HG02981 (cell line): ENCODE data around the gene DUSP8.
"Not testable (repeated sequence)": the region's sequence is repeated elsewhere in the genome, so short reads cannot be mapped to it uniquely, and the experiment has no call there.

Experiments used
- ATAC-seq: cut with Tn5 transposase; IDR thresholded peaks from one replicate; pipeline ENCODE4 v1.9.1; 2021; ENCODE audit warnings: mild to moderate bottlenecking, moderate library complexity; ENCODE audit not compliant: unreplicated experiment

DUSP8 gene, protein sequence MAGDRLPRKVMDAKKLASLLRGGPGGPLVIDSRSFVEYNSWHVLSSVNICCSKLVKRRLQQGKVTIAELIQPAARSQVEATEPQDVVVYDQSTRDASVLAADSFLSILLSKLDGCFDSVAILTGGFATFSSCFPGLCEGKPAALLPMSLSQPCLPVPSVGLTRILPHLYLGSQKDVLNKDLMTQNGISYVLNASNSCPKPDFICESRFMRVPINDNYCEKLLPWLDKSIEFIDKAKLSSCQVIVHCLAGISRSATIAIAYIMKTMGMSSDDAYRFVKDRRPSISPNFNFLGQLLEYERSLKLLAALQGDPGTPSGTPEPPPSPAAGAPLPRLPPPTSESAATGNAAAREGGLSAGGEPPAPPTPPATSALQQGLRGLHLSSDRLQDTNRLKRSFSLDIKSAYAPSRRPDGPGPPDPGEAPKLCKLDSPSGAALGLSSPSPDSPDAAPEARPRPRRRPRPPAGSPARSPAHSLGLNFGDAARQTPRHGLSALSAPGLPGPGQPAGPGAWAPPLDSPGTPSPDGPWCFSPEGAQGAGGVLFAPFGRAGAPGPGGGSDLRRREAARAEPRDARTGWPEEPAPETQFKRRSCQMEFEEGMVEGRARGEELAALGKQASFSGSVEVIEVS

DNA sequence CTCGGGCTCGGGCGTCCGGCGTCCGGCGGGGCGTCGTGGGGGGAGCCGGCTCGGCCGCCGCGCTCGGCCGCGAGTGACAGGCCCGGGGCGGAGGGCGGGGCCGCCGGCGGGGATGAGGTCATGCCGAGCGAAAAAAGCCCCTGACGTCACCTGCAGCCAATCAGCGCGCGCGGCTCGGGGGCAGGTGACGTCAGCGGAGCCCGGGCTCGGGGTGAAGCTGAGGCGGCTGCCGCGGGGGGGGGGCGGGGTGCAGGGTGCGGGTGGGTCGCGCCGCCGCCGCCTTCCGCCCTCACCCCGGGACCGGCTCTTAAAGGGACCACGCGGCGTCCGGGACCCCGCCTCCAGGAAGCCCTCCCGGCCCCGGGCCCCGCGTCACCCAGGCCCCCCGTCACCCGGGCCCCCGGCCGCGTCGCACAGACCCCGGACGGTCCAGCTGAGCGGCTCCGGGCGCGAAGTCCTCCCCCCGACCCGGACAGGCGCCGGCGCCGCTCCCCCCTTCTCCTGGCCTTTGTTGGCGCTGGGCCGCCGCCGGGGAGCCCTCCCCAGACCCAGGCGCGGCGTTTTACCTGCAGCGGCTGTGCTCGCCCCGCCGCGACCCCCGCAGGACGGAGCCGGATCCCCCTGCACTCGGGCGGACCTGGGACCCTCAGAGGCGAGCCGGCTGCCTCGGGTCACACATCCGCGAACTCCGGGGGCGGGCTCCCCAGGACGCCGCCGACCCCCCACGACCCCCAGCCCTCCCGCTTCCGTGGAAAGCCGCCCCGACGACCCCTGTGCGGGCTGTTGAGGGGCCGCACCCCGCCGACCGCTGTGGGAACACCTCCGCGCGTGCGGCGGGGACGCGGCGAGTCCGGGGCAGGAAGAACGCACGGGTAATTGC is at the start of gene DUSP8:
Gene DUSP8 (minus strand): TSS at position 75 of the 880 bp plus-strand sequence. CDS start 6,445 bp downstream, outside the sequence.
- peak; percentile 66 for ATAC-seq

DNA sequence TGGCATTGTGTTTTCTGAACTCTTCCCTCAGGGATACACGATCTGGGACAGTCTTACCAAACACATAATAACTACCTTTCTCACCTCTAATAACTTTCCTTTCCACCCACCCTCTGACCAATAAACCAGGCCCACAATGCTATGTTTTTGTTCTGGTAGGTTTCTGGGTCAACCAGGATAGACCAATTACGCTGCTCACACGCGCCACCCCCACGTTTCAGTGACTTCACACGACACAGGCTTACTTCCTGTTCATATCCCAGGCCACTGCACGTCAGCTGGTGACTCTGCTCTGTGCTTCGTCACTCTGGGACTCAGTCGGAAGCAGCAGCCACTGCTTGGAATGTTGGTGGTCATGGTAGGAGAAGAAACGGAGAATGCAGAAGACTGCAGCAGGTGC is 47.4 kb upstream of the DUSP8 start:
- ATAC-seq, result no peak

DNA sequence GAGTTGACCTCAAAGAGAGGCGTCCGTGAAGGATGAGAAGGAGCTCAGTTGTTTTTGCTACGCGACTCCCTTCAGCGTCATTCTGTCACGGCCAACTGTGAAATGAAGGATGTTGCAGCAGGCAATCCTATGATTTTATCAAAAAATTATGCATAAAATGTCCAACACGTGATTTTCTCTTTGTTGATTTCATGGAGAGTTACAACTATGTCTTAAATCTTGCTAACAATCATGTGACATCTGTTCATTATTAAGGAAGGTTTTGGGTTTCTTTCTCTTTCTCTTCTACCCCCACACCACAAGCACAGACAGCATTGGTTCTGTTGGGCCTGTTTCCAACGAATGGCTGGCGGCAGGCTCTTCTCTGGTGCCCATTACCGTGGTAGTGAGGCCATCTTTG is 46.2 kb upstream of the DUSP8 start:
- ATAC-seq, result no peak

DNA sequence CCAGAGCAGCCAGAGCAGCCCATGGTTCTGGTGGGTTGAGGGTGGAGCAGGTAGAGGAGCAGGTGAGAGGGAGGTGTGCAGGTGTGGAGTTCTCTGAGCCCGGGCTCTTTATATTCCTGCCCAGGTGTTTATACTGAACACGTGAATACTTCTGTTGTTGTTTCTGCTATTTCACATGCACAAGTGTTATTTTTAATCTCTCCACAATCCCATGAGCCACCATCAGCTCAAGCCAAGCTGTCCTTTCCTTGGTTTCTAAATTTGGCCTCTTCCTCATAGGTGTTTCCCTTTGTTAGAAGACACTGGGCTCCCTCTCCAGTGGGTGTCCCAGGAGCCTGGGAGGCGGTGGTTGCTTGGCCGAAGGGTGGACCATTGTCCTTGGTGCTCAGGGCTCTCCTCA is 36.3 kb upstream of the DUSP8 start, which contains the start of gene KRTAP5-3:
Gene KRTAP5-3 (minus strand): TSS at position 101 of the 400 bp plus-strand sequence. CDS start 78 bp downstream, at position 23.
- no peak for ATAC-seq

DNA sequence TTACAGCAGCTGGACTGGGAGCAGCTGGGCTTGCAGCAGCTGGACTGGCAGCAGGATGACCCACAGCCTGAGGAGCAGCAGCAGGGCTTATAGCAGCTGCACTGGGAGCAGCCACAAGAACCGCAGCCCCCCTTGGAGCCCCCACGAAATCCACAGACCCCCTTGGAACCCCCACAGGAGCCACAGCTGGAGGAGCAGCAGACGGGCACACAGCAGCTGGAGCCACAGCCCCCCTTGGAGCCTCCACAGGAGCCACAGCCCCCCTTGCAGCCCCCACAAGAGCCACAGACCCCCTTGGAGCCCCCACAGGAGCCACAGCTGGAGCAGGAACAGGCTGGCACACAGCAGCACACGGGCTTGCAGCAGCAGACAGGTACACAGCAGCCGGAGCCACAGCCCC is 35.8 kb upstream of the DUSP8 start:
- not testable (repeated sequence) for ATAC-seq

DNA sequence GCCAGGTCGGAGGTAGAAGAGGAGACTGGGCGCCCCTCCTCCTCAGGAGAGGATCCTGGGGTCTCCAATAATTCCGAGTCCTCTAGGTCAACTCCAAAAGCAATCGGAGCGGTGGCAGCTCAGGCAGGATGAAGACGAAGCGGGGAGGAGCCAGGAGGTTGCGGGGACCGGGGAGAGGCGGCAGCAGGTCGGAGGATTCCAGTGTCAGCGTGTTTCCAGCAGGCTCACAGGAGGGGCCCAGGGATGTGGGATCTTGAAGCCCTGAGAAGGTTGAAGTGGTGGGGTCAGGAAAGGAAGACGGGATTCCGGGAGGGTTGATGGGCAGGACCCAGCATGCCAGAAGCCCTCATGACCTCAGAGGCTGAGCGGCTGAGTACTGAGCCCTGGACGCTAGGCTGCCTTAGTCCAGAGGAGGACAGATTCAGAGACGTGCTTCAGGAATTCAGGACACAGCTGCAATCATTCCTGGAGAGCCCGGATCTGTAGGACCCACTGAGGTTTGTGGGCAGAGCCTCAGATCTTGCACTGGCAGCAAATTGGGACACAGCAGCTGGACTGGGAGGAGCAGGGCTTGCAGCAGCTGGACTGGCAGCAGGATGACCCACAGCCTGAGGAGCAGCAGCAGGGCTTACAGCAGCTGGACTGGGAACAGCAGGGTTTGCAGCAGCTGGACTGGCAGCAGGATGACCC is 35.2 kb upstream of the DUSP8 start:
- not testable (repeated sequence) for ATAC-seq

DNA sequence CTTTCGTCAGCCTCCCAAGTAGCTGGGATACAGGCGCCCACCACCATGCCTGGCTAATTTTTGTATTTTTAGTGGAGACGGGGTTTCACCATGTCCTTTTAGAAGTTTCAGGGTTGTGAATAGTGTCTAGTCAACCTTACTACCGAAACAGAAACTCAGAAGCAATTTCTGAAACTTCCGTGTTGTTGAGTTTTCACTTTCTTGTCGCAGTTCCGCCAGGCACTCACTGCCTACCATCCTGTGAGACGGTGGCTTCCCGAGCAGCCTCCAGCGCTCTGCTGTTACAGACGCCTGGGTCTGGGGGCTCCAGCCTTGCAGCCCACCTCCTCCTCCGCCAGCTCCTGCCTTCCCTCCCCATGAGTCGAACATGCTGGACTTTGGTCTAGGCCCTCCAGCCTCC is 33.9 kb upstream of the DUSP8 start:
- not testable (repeated sequence) for ATAC-seq

DNA sequence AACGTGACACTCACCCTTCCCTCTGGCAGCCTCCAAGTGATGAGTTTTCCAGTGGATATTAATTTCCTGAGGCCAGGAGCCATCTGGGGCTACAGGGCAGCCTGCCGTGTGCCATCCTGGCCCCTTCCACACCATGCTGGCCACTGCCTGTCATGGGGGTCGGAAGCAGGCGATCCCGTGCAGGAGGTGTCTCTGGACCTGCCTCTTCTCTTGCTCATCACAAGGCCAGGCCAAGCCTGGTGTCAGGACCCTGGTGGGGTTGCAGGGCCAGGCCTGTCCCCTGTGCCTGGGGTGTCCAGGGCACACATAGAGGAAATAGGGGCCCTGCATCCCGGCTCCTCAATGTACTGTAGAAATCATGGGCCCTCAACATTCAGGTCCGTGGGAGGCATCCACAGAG is 32.6 kb upstream of the DUSP8 start:
- ATAC-seq, result no peak

DNA sequence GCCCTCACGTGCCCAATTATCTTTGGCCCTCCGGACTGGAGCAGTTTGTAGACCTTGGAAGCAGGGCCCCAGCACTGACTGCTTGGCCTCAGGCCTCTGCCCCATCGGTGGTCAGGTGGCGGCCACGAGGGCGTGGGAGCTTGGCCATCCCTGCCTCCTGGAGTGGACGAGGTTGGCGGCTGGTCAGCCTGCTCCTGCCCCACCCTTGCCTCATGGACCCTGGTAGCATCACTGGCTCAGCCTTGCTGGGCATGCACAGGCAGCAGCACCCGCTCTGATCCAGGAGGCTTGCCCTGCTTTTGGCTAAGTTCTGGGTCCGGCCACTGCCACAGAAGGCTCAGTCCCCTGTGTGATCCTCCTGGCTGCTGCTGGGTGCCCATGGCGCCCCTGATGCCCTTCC is 32.1 kb upstream of the DUSP8 start:
- no peak for ATAC-seq

DNA sequence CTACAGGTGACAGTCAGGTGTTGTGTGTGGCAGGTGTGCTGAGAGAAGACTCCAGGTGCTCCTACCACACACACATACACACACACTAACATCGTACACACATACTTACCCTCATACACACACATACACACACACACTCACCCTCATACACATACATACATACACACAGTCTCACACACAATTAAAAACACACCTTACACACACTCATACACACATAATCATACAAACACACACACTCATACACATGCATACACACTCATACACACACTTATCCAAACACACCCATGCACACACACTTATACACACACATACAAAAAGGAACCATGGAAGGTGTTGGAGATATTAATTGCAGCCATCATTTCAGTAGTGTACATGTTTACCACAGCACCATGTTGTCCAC is 31.6 kb upstream of the DUSP8 start:
- no peak for ATAC-seq

DNA sequence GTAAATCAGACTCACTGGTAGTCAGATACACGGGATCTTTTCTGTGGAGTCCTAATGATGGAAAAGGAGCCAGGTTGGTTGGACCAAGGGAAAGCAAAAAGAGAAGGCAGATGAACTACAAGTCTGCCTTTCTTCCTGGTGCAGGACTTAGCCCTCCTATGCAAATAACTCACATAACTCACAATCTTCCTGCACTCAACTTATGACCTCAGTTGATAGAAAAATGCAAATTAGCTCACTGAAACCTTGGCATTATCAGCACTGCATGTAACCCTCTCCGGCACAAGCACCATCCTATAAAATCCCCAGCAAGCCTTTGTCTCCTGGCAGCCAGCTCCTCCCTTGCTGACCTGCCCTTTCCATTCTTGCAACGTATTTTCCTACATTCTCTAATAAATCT is 29.6 kb upstream of the DUSP8 start:
- not testable (repeated sequence) for ATAC-seq

DNA sequence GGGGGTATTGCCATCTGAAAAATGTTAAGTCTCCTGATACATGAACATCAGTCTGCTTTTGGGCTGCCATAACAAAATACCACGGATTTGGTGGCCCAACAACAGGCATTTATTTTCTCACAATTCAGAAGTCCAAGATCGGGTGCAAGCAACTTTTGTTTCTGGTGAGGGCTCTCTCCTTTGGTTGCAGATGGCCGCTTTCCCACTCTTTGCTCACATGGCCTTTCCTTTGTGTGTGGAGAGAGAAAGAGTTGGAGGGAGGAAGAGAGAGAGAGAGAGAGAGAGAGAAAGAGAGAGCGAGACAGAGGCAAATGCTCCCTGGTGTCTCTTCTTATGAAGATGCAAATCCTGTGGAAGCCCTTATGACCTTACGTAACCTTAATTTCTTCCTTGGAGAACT is 28.6 kb upstream of the DUSP8 start:
- ATAC-seq, result no peak

DNA sequence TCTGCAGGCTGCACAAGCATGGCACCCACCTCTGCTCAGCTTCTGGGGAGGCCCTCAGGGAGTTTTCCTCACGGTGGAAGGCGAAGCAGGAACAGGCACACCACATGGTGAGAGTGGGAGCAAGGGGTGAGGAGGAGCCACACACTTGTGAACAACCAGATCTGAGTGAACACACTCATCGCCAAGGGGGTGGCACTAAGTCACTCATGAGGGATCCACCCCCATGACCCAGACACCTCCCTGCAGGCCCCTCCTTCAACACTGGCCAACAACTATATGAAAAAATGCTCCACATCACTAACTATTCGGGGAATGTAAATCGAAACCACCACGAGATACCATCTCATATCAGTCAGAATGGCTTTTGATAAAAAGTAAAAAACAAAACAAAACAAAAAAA is 26.7 kb upstream of the DUSP8 start:
- ATAC-seq, result no peak

DNA sequence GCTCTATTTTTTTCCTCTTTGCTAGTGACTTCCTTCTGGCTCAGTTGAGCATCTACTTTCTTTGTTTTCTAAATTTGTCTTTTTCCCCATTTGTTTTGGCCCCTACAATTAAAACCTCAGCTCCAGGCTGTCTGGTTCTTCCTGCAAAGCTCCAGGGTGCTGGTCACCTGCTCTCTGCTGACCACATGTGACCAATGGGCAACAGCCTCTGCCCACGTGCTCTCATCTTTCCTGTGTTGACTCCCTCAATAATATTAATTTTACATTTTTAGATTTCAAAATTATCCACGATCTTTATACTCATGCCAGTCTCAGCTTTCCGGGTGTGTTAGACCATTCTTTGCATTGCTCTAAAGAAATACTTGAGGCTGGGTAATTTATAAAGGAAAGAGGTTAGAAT is 26.3 kb upstream of the DUSP8 start:
- ATAC-seq, result not testable (repeated sequence)

DNA sequence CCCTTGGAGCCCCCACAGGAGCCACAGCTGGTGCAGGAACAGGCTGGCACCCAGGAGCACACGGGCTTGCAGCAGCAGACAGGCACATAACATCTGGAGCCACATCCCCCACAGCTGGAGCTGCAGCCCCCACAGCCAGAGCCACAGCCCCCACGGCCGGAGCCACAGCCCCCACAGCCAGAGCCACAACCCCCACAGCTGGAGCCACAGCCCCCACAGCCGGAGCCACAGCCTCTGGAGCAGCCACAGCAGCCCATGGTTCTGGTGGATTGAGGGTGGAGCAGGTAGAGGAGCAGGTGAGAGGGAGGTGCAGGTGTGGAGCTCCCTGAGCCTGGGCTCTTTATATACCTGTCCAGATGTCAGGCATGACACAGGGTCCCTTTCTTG is 25.9 kb upstream of the DUSP8 start, which contains the start of gene KRTAP5-2:
Gene KRTAP5-2 (minus strand): TSS at position 301 of the 387 bp plus-strand sequence. CDS start 44 bp downstream, at position 257.
- ATAC-seq, result no peak

DNA sequence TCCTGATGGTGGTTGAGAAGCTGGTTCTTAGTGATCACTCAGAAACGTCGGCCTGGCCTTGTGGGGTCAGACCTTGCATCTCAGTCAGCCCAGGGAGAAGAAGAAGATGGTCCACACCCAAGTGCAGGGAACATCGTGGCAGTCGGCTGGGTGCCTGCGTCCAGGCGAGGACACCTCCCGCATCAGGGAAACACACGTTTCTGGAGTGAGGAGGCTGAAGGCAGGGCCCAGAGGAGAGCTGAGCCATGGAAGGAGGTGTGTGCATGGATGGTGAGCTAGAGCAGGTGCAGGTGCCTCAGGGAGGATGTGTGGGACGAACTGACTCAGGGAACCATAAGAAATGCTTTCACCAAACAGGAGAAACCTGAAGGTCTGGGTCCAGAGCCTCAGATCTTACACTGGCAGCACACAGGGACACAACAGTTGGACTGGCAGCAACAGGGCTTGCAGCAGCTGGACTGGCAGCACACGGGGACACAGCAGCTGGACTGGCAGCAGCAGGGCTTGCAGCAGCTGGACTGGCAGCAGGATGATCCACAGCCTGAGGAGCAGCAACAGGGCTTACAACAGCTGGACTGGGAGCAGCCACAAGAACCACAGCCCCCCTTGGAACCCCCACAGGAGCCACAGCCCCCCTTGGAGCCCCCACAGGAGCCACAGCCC is 25.4 kb upstream of the DUSP8 start:
- ATAC-seq, result no peak

DNA sequence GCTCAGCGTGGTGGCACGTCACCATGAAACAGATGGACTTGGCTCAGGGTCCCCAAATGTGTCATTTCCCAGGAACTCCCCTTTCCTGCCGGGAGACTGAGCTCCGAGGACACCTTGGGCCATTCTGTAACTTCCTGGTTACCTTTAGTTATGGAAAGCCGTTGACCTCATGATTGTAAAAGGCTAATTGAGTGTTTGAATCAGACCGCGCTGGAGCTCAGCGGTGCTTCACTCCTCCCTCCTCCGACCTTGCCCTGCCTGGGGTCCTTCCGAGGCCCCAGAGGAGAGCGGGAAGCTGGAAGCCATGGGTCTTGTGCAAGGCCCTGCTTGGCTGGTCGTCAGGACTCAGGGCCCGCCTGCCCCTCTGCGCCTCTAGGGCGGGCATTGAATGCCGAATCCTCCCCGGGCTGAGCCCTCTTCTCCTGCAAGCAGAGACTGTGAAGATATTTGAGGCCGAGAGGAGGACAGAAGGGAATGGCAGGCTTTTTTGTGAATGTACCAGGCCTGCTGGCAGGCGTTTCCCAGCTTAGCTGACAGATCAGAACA is 24.6 kb upstream of the DUSP8 start:
- ATAC-seq, result not testable (repeated sequence)

DNA sequence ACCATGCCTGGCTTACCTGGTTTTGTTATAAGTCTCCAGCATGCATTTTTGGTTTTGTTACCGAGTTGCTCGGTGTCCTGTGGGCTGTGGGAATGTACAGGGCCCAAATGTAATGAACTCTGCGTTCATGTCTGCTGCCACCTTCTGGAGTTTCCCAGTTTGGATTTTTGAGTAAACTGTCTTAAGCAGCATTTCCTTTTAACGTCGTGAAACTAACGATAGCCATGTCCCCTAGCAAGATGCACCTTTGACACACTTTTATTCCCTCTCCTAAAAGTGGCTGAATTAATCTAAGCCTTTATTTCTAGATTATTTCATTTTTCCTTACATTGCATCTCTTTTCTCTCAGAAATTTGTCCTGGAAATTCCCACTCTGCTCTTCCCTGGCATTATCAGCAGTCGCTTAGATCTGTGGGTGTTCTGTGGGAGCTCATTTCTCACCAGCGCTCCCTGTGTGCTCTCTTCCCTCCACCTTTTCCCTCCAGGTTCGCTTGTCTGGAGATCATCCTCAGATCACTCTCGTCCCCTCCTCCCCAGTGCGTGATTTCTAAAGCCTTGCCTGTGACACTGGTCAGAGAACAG is 24.0 kb upstream of the DUSP8 start:
- ATAC-seq, result not testable (repeated sequence)

DNA sequence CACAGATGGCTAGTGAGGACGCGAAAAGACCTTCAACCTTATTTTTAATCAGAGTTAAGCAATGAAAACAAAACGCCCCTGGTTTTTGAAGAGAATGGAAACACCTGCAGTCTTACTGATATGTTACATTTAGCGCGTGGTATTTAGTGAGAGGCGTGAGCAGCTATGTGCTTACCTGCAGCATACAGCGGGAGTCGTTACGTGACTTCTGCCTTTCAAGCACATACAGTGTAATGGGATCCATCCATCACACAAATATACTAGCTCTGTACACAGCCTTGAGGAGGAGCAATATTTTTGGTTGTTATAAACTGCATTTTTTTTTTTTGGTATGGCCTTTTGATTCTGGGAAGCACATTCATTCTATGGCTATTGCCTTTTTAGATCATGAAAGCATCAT is 20.6 kb upstream of the DUSP8 start:
- ATAC-seq, result no peak
